Stimulated activated CD4-positive, alpha-beta T cell treated with anti-CD3 and anti-CD28 coated beads, Interleukin-2, amount 100 ng/mL, for 24 hours (primary cell): ENCODE data around the gene MICAL3.

Experiments used
- DNase-seq, 2 donors: peaks; one replicate each; pipeline ENCODE4 v3.0.0-alpha.2; 2020

The MICAL3 gene

DNA sequence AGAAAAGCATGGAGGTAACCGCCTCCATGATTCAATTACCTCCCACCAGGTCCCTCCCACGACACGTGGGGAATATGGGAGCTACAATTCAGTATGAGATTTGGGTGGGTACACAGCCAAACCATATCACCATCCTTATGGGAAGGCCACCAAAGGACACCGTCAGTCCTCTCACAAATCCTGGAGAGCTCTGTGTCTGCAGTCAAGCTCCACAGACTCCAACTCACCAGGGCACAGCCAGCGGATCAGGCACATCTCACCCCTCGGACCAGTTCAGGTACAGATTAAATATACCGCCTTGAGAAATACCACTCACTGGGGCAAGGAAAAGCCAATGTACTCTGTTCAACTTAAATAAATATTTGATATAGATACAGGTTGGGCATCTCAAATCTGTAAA lies 100.3 kb downstream of the MICAL3 start:
- DNase-seq, result no peak

DNA sequence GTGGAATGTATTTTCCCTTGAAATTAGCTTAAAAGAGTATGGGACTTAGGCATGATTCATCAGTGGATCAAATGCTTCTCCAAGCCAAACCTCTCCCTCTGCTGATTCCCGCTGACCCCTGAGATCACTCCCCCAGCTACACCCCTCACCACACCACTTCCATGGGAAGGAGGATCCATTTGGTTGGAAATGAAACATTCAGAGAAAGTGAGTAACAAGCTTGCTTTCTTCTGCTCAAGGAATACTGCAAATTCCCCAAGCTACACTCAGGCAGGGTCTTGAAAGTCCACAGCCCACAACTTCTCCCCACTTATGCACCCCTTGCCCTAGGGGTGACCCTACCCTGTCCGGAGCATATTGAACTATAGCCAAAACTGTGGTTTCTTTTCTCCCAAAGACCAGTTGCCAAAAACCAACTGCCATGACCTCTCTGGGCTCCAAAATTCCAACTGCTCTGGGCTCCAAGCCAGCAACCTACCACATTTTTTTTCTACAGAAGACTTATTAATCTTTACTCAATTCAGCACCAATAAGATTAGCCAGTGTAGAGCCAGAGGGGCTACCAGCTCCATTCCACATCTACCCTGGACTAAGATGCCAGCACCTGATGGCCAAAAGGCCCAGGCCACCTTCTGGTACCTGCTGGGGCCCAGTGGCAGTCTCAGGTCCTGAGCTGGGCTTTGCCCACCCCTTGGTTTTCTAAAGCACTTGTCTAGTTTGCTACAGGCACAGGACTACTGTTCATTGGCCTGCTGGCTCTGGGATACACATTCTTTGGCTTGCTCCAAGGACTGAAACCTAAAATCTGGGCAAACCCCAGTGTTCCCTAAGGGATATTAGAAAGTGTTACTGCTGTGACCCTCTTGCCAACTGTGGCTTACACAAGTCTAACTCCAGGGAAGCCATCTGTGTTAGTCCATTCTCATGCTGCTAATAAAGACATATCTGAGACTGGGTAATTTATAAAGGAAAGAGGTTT lies 101.1 kb downstream of the MICAL3 start:
- DNase-seq, result no peak

DNA sequence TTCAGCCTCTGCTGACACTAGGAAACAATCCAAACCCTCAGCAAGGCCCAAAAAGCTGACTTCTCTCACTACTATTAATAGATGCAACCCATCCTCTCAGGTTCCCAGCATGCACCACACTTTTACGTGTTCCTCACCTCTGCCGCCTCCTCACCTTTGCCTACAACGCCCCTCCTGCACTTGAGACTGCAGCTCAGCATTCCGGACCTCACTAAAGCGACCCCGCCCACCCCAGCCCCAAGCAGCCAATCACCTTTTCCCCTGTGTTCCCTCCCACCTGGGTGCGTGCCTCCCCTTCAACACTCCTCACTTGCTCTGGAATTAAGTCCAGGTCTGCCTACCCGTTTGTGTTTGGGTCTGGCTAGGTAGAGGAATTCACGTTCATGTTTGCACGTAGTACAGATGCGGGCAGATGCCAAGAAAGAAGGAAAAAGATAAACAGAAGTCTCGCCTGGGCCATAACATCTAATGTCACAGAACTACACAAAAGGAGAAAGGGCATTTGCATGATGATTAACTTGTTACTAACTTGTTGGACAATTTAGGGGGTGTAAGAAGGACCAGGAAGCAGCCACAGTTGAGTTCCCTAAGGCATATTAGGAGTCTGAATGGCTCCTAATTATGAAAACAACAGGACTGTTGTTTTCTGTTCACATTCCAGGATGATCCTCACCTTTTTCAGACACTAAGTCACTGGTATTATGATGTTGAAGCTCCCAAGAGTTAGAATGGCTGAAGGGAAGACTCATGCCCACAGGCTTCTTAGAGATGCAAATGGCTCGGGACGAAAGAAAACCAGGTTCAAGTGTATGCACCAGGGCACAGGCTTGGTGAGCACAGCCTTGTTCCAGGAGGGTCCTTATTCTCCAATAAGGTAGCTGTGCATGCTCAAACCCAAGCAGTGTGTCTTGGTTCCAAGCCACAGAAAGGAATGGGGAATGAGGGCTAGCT lies 102.2 kb downstream of the MICAL3 start:
- DNase-seq, result no peak

DNA sequence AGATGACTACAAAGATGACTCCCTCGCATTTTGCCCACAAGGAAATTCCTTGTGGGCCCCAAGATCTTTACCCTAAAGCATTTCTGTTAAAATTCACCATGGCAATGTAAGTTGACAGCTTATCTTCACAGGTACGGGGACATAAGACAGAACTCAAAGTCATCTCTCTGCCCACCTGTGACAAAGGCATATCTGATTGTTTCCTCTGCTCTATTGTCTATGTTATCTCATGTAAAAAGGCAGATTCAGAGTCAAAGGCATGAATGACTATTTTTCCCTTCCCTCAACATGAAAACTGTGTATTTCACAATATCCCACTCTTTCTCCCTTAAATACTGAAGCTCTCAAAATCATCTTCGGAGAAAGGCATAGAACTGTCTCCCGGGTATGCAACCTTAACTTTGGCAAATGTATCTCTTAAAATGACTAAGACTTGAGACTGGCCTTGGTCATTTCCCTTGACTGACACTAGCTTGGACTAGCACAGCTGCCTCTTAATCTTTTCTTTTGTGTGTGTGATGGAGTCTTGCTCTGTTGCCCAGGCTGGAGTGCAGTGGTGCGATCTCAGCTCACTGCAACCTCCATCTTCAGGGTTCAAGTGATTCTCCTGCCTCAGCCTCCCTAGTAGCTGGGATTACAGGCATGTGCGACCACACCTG lies 103.2 kb downstream of the MICAL3 start:
- DNase-seq, result no peak

DNA sequence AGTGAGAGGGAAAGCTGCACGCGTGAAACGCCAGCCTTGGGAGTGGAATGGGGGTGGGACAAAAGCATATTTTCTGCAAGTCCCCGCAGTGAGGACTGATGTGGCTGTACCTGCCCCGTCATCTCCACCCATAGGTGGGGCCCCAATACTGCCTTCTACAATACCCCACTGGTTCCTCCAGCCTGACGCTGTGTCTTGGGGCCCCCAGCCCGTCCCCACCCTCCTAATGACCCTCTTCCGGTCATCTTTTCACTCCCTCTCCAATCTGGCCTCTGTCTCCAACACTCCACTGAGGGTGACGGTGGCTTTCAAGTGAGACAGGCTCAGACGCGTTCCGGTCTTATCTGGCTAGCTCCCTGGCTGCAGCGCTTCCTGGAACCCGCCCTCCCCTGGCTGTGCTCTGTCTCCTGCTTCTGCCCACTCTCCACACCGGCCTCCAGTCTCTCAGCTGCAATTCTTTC lies 104.2 kb downstream of the MICAL3 start:
- no peak for DNase-seq

DNA sequence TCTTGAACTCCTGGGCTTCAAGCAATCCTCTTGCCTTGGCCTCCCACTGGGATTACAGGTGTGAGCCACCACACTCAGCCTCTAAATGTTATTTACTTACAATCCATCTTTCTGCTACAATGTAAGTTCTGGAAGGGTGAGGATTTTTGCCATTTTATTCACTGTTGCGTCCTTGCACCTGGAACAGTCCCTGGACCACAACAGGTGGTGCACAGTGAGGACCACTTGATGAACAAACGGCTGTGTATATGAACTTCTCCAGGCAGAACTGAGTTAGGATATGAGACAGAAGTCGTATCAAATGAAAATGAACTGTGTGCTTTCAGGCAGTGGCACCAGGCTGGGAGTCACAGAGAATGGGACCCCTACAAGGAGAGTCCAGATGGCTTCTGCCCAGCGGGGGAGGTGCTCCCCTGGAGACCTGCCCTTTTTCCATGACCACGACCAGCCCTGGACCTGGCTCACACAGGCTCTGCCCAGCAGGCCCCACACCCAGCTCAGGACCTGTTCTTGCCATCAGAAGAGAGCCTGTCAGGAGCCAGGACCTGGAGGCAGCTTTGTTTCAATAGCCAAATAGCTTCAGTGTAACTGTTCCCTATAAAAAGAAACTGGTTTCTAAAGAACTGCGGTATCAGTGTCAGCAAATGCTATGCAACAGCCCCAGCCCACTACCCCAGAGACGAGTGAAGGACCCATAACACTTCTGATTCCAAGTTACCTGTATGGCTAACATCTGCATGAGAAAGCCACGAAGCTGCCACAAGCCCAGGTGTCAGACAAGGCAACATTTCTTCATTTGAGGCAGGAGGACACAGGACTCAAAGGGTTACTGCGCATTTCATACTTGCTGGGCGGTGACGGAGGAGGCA lies 104.9 kb downstream of the MICAL3 start:
- no peak for DNase-seq

DNA sequence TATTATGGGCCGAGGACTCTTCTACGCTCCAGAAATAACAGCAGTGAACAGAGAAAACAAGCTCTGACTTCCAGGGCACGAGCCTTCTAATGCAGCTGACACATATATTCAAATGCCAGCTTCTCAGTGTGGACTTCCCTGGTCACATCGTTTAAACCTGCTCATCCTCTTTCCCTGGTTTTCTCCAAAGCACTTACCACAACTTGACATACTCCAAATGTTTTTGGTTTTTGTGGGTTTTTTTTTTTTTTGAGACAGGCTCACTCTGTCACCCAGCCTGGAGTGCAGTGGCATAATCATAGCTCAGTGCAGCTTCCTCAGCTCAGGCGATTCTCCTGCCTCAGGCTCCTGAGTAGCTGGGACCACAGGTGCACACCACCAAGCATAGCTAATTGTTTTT lies 105.5 kb downstream of the MICAL3 start:
- DNase-seq, result no peak

DNA sequence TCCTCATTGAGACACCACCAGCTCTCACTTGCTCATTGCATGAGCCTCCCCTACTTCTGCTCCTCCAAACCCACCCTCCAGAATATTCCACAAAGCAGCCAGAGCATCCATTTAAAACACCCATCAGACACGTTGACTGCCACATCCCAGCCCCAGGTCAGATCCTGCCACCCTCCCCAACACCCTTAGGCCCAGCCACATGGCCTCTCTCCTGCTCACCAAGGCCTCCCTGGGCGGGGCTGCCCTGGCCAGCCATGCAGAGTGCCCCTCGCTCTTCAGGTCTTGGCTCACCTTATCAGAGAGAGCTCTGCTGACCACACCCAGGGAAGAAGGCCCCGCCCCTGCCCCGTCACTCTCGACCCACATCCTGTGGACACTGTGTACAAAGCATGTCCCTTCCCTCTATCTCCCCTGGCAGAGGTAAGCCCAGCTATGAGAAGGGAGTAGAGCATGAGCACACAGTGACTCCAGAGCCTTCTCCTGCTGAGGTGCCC lies 106.8 kb downstream of the MICAL3 start:
- DNase-seq, result peak in 1 of 2 donors; percentile 5

DNA sequence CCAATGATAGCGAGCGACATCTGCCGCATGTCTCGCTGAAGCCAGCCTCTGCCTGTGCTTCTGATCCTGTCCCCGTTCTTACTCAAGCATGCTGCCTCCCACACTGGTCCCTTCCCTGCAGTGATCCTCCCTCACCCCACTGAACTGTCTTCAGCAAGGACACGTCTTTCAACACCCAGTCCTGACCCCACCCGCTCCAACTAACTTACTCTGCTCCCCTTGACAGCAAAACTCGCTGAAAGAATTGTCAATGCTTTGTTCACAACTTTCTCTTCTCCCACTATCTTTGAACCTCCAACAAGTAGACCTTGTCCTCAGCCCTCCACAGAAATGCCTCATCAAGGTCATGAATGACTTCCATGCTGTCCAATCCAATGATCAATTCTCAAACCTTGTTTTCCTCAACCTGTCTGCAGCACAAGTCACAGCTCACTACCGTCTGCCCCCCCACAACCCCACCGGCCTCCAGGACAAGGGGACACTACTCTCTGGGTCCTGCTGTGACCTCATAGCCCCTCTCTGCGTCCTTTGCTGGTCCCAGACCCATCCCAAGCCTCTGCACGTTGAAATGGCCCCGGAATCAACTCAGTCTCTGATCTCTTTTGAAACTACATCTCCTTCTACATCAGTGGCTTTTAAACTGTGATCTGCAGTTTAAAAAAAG lies 108.0 kb downstream of the MICAL3 start:
- DNase-seq, result no peak

DNA sequence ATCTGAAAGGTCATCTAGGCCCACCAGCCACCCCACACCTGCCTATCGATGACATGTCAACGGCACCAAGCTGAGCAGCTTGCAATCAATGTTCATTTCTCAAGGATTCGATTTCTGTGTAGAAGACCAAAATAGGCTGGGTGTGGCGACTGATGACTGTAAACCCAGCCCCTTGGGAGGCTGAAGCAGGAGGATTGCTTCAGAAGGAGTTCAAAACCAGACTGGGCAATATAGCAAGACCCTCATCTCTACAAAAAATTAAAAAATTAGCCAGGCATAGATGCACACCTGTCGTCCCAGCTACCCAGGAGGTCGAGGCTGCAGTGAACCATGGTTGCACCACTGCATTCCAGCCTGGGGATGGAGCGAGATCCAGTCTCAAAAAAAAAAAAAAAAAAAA lies 108.7 kb downstream of the MICAL3 start:
- DNase-seq, result no peak

DNA sequence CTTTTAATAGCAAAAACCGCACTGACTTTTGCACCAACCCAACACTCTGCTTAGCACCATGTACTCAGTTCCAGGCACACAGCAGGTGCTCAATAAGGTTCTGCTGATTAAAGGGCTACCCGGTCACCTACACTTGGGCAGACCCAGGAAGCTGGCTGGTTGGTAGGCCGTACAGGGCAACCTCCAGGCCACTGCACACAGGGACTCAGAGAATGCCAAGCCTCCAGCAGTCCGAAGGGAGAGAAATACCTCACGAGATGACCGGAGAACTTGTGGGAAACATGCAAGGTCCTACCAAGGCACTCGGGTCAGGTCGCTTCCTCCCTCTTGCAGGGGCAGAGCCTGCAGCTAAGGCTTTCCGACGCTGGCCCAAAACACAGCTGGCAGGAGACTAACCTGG lies 109.2 kb downstream of the MICAL3 start:
- DNase-seq, result no peak

DNA sequence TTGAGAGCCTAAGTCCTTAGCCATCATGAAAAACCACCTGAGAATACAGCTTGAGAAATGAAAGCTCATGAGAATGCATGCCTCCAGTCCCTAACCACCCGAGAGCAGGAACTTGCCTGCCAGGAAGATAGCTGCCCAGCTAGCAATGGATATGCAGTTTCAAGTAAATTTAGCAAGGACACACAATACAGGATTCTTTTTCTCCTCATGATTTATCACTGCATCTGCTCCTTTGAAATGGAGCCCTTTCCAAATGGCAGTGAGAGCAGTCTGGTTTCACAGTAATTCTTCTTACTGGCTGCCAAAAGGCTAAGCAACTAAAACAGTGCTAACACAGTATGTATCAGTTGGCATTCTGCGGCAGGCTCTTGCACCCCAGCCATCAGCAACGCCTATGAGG lies 109.9 kb downstream of the MICAL3 start:
- DNase-seq, result no peak

DNA sequence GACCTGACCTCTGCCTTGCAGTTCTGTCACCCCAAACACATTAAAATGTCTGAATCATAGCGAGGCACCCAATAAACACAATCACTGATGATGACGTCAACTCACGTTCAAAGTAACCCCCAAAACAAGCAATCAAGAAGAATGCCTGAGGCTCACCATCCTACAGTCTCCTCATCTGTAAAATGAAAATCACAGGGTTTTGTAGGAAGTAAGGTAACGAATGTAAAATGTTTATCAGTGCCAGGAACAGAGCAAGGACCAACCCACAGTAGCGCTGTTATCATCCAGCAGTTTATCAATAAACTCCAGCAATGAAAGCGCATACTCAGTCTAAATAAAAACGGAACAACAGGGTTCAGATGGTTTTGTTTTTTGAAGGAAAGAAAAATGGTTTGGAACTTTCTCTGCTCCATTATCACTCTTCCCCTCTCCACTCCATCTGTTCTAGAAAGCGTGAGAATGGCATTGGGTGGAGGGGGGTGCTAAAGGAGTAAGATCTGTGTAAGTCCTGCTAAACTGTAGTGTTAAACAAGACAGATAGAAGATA lies 110.5 kb downstream of the MICAL3 start:
- DNase-seq, result no peak

DNA sequence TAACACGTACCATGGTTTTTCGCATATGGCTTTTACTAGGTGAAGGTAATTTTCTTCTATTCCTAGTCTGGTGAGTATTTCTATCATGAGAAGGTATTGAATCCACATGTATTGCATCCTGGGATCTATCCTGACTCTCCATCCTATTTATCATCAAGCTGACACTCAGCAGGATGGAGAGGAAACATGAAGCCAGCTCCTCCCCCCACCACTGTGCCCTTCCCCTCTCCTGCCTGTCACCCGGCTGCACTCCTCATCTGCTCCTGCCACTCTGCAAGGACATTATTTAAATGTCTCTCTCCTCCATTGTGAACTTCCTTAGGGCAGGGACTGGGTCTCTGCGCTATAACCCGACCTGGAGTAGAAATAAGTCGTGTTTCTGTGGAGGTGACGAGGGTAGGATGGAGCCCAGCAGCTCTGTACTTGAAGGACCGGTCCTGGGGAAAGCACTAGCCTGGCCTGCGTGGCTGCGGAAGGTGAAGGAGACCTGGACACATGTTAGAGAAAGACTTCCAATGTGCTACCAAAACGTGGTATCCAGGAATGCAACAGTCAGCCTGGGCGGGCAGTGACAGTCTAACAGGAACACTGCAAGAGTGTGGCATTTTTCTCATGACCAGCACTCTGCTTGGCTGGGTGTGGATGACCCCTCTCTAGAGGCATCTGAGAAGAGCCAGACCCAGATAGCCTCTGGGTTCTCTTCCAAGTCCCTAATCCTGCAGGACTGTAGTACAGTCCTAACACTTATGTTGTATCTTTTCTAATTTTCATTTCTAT lies 111.2 kb downstream of the MICAL3 start:
- DNase-seq, result no peak

DNA sequence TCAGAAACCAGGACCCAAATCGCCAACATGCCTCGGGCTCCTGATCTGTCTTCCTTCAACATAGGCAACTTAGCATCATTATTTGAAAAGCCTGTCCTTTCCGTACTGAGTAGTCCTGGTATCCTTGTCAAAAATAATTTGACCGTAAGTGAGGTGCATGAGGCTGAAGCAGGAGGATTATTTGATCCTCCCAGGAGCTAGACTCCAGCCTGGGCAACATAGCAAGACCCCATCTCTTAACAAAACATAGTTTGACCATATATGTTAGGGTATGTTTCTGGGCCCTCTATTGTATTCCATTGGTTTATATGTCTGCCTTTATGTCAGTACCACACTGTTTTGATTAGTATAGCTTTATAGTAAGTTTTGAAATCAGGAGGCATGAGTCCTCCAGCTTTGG lies 112.5 kb downstream of the MICAL3 start:
- no peak for DNase-seq

DNA sequence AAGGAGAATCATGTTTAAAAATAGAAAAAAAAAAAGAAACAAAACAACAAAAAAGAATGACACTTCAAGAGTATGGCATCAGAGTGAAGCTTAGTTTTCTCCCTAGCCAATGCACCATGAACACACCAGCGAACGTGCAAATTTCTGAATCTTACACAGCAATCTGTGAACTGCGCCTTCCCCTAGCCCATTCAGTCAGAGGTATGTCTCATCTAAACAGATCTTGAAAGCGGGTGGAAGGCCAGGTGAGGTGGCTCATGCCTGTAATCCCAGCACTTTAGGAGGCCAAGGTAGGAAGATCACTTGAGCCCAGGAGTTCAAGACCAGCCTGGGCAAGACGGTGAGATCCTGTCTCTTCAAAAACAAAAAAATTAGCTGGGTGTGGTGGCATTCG lies 113.1 kb downstream of the MICAL3 start:
- no peak for DNase-seq

DNA sequence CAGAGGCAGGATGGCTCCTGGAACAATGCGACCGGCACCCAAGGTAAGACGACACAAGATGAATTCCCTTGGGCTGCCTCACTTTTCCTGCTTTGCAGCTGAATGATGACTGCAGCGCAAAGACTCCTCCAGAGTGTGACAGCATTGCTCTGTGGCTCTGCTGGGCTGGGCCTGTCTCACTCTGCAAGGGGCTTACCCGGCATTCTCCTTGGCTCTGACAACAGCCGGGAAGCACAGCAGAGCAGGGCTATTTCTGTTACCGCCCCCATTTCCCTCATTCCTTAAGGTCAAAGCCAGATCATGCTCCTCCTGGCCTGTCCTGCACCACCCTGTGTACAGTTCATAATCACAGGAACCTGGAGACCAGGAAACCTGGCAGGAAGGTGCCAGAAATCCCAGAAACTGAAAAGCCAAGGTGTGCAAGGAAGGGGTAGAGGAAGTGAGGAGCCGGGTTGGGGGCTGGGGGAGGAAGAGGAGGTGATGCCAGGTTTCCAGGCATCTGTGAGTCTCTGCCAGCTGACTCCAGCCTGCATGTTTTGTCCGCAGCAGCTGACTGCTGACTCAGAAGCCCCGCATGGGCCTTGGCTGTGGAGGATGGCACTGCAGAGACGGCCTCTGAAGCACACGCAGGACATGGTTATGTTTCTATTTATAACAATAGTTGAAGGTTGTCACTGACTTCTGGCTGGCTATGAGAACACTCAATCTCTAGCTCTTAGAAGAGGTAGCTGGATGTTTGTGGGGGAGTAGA lies 113.6 kb downstream of the MICAL3 start:
- DNase-seq, result no peak

DNA sequence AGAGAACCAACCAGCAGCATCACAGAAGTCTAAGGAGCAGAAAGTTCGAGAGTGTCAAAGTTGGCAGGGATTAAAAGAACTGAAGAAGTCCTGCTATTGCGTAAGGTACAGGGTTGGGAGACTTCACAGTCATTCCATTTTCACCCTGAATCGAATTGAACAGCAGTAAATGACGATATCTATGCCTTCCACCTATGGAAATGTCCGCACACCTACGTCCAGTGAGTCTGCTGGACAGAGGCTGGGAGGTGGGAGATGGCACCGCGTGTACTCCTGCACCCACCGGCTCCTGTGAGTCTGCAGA lies 116.7 kb downstream of the MICAL3 start:
- DNase-seq, result no peak

DNA sequence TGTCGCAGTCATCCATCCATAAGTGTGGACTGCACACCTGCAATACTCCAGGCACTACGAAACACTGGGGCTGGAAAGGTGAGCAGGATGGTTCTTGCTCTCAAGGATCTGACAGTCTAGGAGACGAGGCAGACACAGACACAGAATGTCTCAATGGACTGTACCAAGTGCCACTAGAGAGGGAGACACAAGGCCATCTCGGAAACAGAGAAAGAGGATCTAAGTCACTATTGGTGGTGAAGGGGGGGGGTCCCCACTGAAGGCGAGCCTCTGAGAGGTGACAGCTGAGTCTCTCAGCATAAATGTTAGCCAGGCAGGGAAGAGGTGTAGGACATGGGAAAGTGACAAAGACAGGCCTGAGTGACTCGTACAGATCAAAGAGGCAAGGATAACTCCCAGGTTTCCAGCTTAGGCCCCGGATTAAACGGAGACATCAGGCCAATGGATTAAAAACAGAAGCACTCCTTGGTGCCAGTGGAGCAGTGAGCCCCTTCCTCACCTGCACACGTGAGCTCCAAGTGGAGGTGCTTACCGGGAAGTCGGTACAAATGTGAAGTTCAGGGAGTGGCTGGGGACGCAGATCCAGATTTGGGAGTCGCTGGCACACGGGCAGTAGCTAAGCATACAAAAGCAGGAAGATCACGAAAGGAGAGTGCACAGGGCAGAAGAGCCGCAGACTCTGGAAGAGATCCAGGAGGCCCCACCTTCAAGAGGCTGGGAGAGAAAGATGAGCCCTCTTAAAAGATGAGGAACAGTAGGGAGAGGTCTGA lies 117.2 kb downstream of the MICAL3 start:
- DNase-seq, result no peak
